ENCODE measurements around the gene SLC1A3.
"Not testable (repeated sequence)": the region's sequence is repeated elsewhere in the genome, so short reads cannot be mapped to it uniquely, and the experiment has no call there.

GRCh38 chr5:36589735-36590134 is 16.7 kb upstream of the SLC1A3 start:
- TF ChIP-seq CTCF (conservative IDR thresholded peaks at IDR 0.05 in 1 of 2, IDR thresholded peaks at IDR 0.05 in 1 of 2; ENCODE audit: extremely low read depth in 1 of 2, insufficient read depth in 1 of 2, low read depth in 1 of 2, low read length in 2 of 2); EZH2 (IDR thresholded peaks at IDR 0.05; ENCODE audit: borderline replicate concordance, low read length): not testable (repeated sequence)
